Smooth muscle cell of trachea (primary cell): ENCODE measurements around the gene TRIM38. TPM values are rescaled to one million over a fixed set of nuclear protein-coding genes. Genes with fewer than 3 reads are reported as not detected.

ENCODE experiments used
- total RNA-seq: library from RNA; depleted of rRNA; stranded (reverse); fragments of >200 nt; gene quantifications from 2 replicates; pipeline ENCODE4 v1.2.1, GENCODE V29; 2014

Gene TRIM38, protein sequence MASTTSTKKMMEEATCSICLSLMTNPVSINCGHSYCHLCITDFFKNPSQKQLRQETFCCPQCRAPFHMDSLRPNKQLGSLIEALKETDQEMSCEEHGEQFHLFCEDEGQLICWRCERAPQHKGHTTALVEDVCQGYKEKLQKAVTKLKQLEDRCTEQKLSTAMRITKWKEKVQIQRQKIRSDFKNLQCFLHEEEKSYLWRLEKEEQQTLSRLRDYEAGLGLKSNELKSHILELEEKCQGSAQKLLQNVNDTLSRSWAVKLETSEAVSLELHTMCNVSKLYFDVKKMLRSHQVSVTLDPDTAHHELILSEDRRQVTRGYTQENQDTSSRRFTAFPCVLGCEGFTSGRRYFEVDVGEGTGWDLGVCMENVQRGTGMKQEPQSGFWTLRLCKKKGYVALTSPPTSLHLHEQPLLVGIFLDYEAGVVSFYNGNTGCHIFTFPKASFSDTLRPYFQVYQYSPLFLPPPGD
- total RNA-seq = 14.7 and 15.1 TPM in 2 replicates

GRCh38 chr6:25962149-25963127 is at the start of gene TRIM38:
Gene TRIM38 (plus strand): TSS chr6:25962802. CDS start chr6:25966523, 3,721 bp downstream.

DNA sequence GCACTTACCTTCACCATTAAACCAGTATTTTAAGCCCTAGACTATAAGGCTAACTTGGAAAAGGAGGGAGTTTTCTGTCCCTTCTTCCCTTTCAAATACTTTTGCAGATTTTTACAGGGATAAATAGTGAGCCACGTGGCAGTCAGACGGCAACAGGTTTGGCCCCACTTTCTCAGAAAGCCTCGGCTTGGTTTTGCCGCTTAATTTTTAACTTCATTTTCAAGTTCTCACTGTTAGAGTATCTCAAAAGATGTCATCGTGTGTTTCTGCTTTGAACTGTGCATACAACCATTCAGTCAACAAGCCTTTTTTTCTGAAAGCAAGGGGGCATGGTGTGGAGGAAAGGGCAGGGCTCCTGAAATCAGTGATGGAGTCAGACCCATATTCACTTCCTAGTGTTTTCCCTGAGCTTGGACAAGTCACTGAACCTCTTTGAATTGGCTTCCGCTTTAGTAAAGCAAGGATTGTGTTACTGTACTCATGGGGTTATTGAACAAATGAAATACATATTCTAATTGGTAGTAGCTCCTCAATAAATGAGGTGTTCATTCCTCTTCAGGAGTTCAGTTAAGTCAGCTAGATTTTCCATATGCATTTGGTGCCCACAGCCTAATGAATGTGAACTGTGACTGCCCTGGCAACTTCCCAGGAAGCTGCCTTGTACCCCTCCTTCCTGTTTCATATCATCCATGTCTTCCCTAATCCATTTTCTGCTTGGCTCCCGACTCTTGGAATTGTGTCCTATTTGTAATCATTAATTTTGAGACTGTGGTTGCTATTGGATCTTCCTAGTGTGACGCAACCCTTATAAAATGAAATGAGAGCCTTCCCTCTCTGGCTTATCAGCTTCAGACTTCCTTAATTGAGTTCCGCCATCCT is 31.8 kb upstream of the TRIM38 start, which contains the start of gene SLC17A2:
TSS of gene SLC17A2 (minus strand) at position 160 of the 879 bp plus-strand sequence. CDS start 4,895 bp downstream, outside the sequence.

Other genes starting within 250 kb of the TRIM38 start
- gene SLC17A4, start 208.1 kb upstream of the TRIM38 start, total RNA-seq = not detected in 2 replicates
- gene SLC17A1, start 130.8 kb upstream of the TRIM38 start, total RNA-seq = not detected in 2 replicates
- not detected in 2 replicates for gene SLC17A3, start 88.6 kb upstream of the TRIM38 start, total RNA-seq
- gene SLC17A2, start 32.1 kb upstream of the TRIM38 start, total RNA-seq = not detected in 2 replicates
- gene HFE, start 124.6 kb downstream of the TRIM38 start, total RNA-seq = 20.7 and 29.5 TPM in 2 replicates